CD8-positive, alpha-beta memory T cell (primary cell): ENCODE data around the gene KIAA0930. TPM values are rescaled to one million over a fixed set of nuclear protein-coding genes. Genes with fewer than 3 reads are reported as not detected.

Experiments
- CTCF ChIA-PET: fragments of 350-600 bp; sonication (Branson Sonifier 250); formaldehyde crosslinking; loops from one replicate; lab custom pipeline; 2021; ENCODE audit warnings: antibody characterized with exemption; lab: Charles Lee
- POLR2A ChIA-PET: fragments of 350-600 bp; sonication (Branson Sonifier 250); formaldehyde crosslinking; loops from one replicate; lab custom pipeline; 2021; ENCODE audit warnings: antibody characterized with exemption; lab: Charles Lee
- DNase-seq, 5 donors: peaks; one replicate each; pipeline versions ENCODE4 v3.0.0 to v3.0.0-alpha.2; 2020 to 2022; ENCODE audit warnings: mixed read lengths in 1 of 5
- H3K27ac ChIP-seq: one replicate; pipeline ENCODE4 v1.7.0; 2013; ENCODE audit warnings: low read depth, mild to moderate bottlenecking, low read length, moderate library complexity
- H3K27me3 ChIP-seq: 2 replicates; pipeline ENCODE4 v1.7.0; 2013; ENCODE audit warnings: low read length, mild to moderate bottlenecking; ENCODE audit not compliant: insufficient read depth, poor library complexity, severe bottlenecking
- H3K36me3 ChIP-seq: 2 replicates; pipeline ENCODE4 v1.7.0; 2013; ENCODE audit warnings: mild to moderate bottlenecking, low read length, moderate library complexity; ENCODE audit not compliant: insufficient read depth
- H3K4me1 ChIP-seq: 2 replicates; pipeline ENCODE4 v1.7.0; 2013; ENCODE audit warnings: mild to moderate bottlenecking, low read length, moderate library complexity; ENCODE audit not compliant: insufficient read depth
- H3K4me3 ChIP-seq: 2 replicates; pipeline ENCODE4 v1.7.0; 2013; ENCODE audit warnings: mild to moderate bottlenecking, low read length
- H3K9me3 ChIP-seq: 2 replicates; pipeline ENCODE4 v1.7.0; 2013; ENCODE audit warnings: mild to moderate bottlenecking, low read length
- H3K27ac Mint-ChIP-seq, 8 donors: one replicate each; pipeline ENCODE4 v1.8.0; 2020 to 2021; ENCODE audit warnings: mixed read lengths in 8 of 8, mild to moderate bottlenecking in 6 of 8, inconsistent platforms in 3 of 8, moderate library complexity in 3 of 8
- H3K27me3 Mint-ChIP-seq, 2 donors: one replicate each; pipeline ENCODE4 v1.8.0; 2020 to 2021; ENCODE audit warnings: mixed read lengths in 2 of 2, mild to moderate bottlenecking in 1 of 2, moderate library complexity in 1 of 2
- H3K36me3 Mint-ChIP-seq, 3 donors: one replicate each; pipeline ENCODE4 v1.8.0; 2020 to 2021; ENCODE audit warnings: mixed read lengths in 3 of 3, inconsistent platforms in 1 of 3, mild to moderate bottlenecking in 1 of 3
- H3K4me1 Mint-ChIP-seq, 3 donors: one replicate each; pipeline ENCODE4 v1.8.0; 2020 to 2021; ENCODE audit warnings: mixed read lengths in 3 of 3, inconsistent platforms in 1 of 3, mild to moderate bottlenecking in 1 of 3
- H3K4me3 Mint-ChIP-seq, 7 donors: one replicate each; pipeline ENCODE4 v1.8.0; 2020 to 2021; ENCODE audit warnings: mixed read lengths in 7 of 7, mild to moderate bottlenecking in 6 of 7, moderate library complexity in 4 of 7, inconsistent platforms in 2 of 7
- H3K9me3 Mint-ChIP-seq, 5 donors: one replicate each; pipeline ENCODE4 v1.8.0; 2020 to 2022; ENCODE audit warnings: mixed read lengths in 5 of 5, mild to moderate bottlenecking in 3 of 5, moderate library complexity in 2 of 5, inconsistent platforms in 1 of 5
- polyA plus RNA-seq: library from polyadenylated mRNA; unstranded; fragments of 300-500 nt; fragmentation: Illumina TruSeq; gene quantifications from one replicate; pipeline ENCODE4 v1.2.3, GENCODE V29; 2021
- total RNA-seq, 2 experiments: library from RNA; stranded (reverse); gene quantifications; one replicate each; pipeline ENCODE4 v1.2.3, GENCODE V29; 2021

KIAA0930 gene
- total and polyA plus RNA-seq, 3 experiments from 2014 or later: 2.7 to 39.5 (median 32.3) TPM

GRCh38 chr22:45224331-45224730 lies 16.4 kb downstream of the KIAA0930 start:
- Histone ChIP-seq H3K9me3 (no peaks in the 10 kb centered on the region), H3K4me1 (no peaks in the 10 kb centered on the region), H3K4me3 (no peak overlapping the region), H3K36me3 (no peaks in the 10 kb centered on the region), H3K27ac (no peak overlapping the region), H3K27me3 (no peaks in the 10 kb centered on the region)
- ChIA-PET POLR2A (no interaction called here), CTCF (no interaction called here)
- Mint-ChIP-seq H3K9me3 (no peaks in the 10 kb centered on the region), H3K4me3 (no peak overlapping the region), H3K36me3 (peaks cover 0 to 2% (median 0%) of the 10 kb centered on the region in 3 donors), H3K27me3 (no peaks in the 10 kb centered on the region), H3K4me1 (peaks cover 16 to 39% (median 22%) of the 10 kb centered on the region in 3 donors), H3K27ac (peak overlapping the region in 3 of 8 donors; percentile 22 to 70 (median 27))
- no peak for DNase-seq

DNA sequence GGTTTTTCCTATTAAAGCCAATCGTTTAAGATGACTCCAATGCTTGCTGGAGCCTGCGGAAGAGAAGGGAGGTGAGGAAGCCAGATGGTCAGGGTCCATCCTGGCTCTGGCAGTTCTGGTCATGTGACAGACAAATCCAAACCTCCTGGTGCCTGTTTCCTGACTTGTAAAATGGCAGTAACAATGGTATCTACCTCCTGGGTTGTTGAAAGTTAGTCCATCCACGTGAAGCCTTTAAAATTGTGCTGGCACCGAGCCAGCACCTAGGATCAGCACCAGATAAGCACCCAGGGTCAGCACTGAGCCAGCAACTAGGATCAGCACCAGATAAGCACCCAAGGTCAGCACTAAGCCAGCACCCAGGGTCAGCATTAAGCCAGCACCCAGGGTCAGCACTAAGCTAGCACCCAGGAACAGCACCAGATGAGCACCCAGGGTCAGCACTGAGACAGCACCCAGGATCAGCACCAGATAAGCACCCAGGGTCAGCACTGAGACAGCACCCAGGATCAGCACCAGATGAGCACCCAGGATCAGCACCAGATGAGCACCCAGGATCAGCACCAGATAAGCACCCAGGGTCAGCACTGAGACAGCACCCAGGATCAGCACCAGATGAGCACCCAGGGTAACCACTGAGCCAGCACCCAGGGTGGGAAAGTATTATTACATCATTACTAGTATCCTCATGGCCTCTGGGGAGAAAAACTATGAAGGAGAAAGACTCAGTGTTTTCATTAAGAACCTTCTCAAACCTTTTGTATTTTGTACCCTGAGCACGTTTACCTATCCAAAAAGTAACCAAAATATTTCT lies 17.2 kb downstream of the KIAA0930 start:
- CTCF ChIA-PET: no interaction called here

DNA sequence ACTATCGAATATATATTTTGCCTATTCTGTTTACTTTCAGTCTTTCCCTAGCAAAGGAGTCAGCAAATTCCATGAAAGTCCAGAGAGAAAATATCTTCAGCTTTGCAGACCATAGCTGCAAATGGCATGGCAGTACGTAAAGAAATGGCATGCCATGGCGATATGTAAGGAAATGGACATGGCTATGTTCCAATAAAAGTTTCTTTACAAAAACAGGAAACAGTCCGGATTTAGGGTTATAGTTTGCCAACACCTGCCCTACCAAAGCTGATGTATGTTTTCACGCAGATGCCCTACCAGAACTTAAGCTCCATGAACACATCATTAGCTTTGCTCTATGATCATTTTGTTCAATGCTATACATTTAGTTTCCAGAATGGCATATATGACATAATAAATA lies 19.5 kb downstream of the KIAA0930 start:
- Histone ChIP-seq H3K27ac (no peak overlapping the region), H3K9me3 (no peaks in the 10 kb centered on the region), H3K4me3 (no peak overlapping the region), H3K36me3 (no peaks in the 10 kb centered on the region), H3K4me1 (no peaks in the 10 kb centered on the region), H3K27me3 (no peaks in the 10 kb centered on the region)
- CTCF ChIA-PET: interaction anchor here (1.4 kb wide), 1 partner anchor 785 kb away, joined by 3 read pairs; no protein-coding TSS in a partner anchor
- H3K36me3 Mint-ChIP-seq: no peaks in the 10 kb centered on the region
- no peak overlapping the region for H3K4me3 Mint-ChIP-seq
- POLR2A ChIA-PET: no interaction called here
- H3K9me3 Mint-ChIP-seq: no peaks in the 10 kb centered on the region
- no peak for DNase-seq
- H3K4me1 Mint-ChIP-seq: peaks cover 16 to 29% (median 16%) of the 10 kb centered on the region in 3 donors
- no peaks in the 10 kb centered on the region for H3K27me3 Mint-ChIP-seq
- H3K27ac Mint-ChIP-seq: peak overlapping the region in 1 of 8 donors; percentile 62

More for the DNA sequence above, 17.2 kb downstream of the KIAA0930 start:
- Mint-ChIP-seq H3K36me3 (peaks cover 0 to 2% (median 0%) of the 10 kb centered on the region in 3 donors), H3K4me1 (peaks cover 16 to 45% (median 23%) of the 10 kb centered on the region in 3 donors), H3K9me3 (no peaks in the 10 kb centered on the region), H3K27ac (peak overlapping the region in 4 of 8 donors; percentile 17 to 54 (median 37)), H3K4me3 (peak overlapping the region in 1 of 7 donors; percentile 18), H3K27me3 (no peaks in the 10 kb centered on the region)
- Histone ChIP-seq H3K4me3 (no peak overlapping the region), H3K27me3 (no peaks in the 10 kb centered on the region), H3K27ac (no peak overlapping the region), H3K36me3 (no peaks in the 10 kb centered on the region), H3K9me3 (no peaks in the 10 kb centered on the region), H3K4me1 (no peaks in the 10 kb centered on the region)
- POLR2A ChIA-PET: no interaction called here
- DNase-seq: no peak

DNA sequence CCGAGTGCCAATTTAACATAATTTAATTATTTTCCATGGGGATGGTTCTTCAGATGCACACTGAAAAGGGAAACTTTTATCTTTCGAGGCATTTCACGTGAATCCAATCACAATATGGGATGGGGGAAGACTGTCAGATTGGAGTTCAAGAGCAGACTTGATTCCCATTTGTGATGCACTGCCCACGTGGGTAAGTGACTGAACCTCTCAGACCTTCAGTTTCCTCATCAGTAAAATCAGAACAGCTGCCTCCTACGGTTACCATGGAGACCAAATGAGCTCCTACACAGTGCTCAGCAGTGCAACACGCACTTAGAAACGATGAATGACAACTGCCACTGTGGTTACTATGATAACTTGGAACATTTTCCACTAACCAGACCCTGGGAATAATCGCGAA lies 21.7 kb downstream of the KIAA0930 start:
- Histone ChIP-seq H3K27ac (no peak overlapping the region), H3K4me1 (no peaks in the 10 kb centered on the region), H3K27me3 (no peaks in the 10 kb centered on the region), H3K36me3 (no peaks in the 10 kb centered on the region), H3K4me3 (no peak overlapping the region), H3K9me3 (no peaks in the 10 kb centered on the region)
- ChIA-PET CTCF (no interaction called here), POLR2A (no interaction called here)
- no peak for DNase-seq
- Mint-ChIP-seq H3K4me3 (no peak overlapping the region), H3K9me3 (no peaks in the 10 kb centered on the region), H3K36me3 (no peaks in the 10 kb centered on the region), H3K27ac (no peak overlapping the region), H3K4me1 (peaks cover 10 to 28% (median 13%) of the 10 kb centered on the region in 3 donors), H3K27me3 (no peaks in the 10 kb centered on the region)

GRCh38 chr22:45217806-45218205 lies 22.9 kb downstream of the KIAA0930 start:
- Histone ChIP-seq H3K9me3 (no peaks in the 10 kb centered on the region), H3K27ac (no peak overlapping the region), H3K27me3 (no peaks in the 10 kb centered on the region), H3K4me3 (no peak overlapping the region), H3K4me1 (no peaks in the 10 kb centered on the region), H3K36me3 (no peaks in the 10 kb centered on the region)
- CTCF ChIA-PET: no interaction called here
- H3K4me1 Mint-ChIP-seq: peaks cover 5 to 20% (median 6%) of the 10 kb centered on the region in 3 donors
- DNase-seq: no peak
- H3K27ac Mint-ChIP-seq: no peak overlapping the region
- no peaks in the 10 kb centered on the region for H3K27me3 Mint-ChIP-seq
- H3K36me3 Mint-ChIP-seq: peaks cover 0 to under 1% (median 0%) of the 10 kb centered on the region in 3 donors
- H3K9me3 Mint-ChIP-seq: no peaks in the 10 kb centered on the region
- POLR2A ChIA-PET: no interaction called here
- no peak overlapping the region for H3K4me3 Mint-ChIP-seq

DNA sequence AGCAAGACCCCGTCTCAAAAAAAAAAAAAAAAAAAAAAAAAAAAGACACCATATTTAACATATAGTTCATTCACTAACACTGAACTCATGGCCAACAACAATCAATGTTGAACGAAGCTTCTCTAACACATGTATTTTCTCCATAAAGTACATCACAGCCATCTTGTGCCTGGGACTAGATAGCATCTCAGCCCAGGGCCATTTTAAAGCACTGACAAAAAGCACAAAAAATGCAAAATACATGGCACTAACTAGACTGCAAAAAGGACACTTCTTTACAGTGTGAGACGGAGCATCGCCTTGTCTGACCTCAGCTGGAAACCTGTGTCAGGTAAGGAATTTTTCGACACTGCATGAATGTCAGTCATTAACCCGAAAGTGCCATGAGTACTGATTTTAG lies 23.3 kb downstream of the KIAA0930 start:
- DNase-seq: no peak
- ChIA-PET POLR2A (no interaction called here), CTCF (no interaction called here)
- Histone ChIP-seq H3K27me3 (no peaks in the 10 kb centered on the region), H3K4me3 (no peak overlapping the region), H3K27ac (no peak overlapping the region), H3K9me3 (no peaks in the 10 kb centered on the region), H3K4me1 (no peaks in the 10 kb centered on the region), H3K36me3 (no peaks in the 10 kb centered on the region)
- H3K4me1 Mint-ChIP-seq: peaks cover 3 to 16% (median 4%) of the 10 kb centered on the region in 3 donors
- H3K27me3 Mint-ChIP-seq: no peaks in the 10 kb centered on the region
- no peak overlapping the region for H3K27ac Mint-ChIP-seq
- no peaks in the 10 kb centered on the region for H3K9me3 Mint-ChIP-seq
- H3K36me3 Mint-ChIP-seq: peaks cover 0 to 3% (median 0%) of the 10 kb centered on the region in 3 donors
- no peak overlapping the region for H3K4me3 Mint-ChIP-seq

GRCh38 chr22:45216133-45217003 lies 24.3 kb downstream of the KIAA0930 start:
- H3K9me3 ChIP-seq: no peaks in the 10 kb centered on the region
- no peaks in the 10 kb centered on the region for H3K4me1 ChIP-seq
- CTCF ChIA-PET: no interaction called here

More at GRCh38 chr22:45216133-45217003, 24.3 kb downstream of the KIAA0930 start:
- Mint-ChIP-seq H3K9me3 (no peaks in the 10 kb centered on the region), H3K36me3 (peaks cover 0 to 8% (median 0%) of the 10 kb centered on the region in 3 donors), H3K4me3 (no peak overlapping the region), H3K27me3 (no peaks in the 10 kb centered on the region), H3K27ac (no peak overlapping the region), H3K4me1 (peaks cover 2 to 16% (median 4%) of the 10 kb centered on the region in 3 donors)
- DNase-seq: no peak
- H3K27ac ChIP-seq: no peak overlapping the region
- no peaks in the 10 kb centered on the region for H3K36me3 ChIP-seq
- POLR2A ChIA-PET: no interaction called here
- H3K4me3 ChIP-seq: no peak overlapping the region
- H3K27me3 ChIP-seq: no peaks in the 10 kb centered on the region
